Stomach (tissue), 4 donors: ENCODE measurements around the gene ZNF384.
"Not testable (repeated sequence)": the region's sequence is repeated elsewhere in the genome, so short reads cannot be mapped to it uniquely, and the experiment has no call there.

Experiments used
- CTCF ChIP-seq, 7 experiments: fragments of 450-650 bp in 4 of 7; fragments of 200-600 bp in 3 of 7; sonication (generic) in 3 of 7; IDR thresholded peaks; one replicate each; pipeline ENCODE4 v1.5.1; 2016 to 2019; ENCODE audit warnings: antibody characterized with exemption in 7 of 7, control low read depth in 2 of 7, mild to moderate bottlenecking in 1 of 7
- EP300 ChIP-seq: sonication (generic); formaldehyde crosslinking; IDR thresholded peaks from one replicate; pipeline ENCODE4 v1.6.1; 2017; ENCODE audit warnings: antibody characterized with exemption
- POLR2A ChIP-seq, 4 donors: fragments of 450-650 bp; IDR thresholded peaks; one replicate each; pipeline ENCODE4 v1.6.1; 2016; ENCODE audit warnings: antibody characterized with exemption in 4 of 4, control low read depth in 2 of 4, mild to moderate bottlenecking in 1 of 4, moderate library complexity in 1 of 4

DNA sequence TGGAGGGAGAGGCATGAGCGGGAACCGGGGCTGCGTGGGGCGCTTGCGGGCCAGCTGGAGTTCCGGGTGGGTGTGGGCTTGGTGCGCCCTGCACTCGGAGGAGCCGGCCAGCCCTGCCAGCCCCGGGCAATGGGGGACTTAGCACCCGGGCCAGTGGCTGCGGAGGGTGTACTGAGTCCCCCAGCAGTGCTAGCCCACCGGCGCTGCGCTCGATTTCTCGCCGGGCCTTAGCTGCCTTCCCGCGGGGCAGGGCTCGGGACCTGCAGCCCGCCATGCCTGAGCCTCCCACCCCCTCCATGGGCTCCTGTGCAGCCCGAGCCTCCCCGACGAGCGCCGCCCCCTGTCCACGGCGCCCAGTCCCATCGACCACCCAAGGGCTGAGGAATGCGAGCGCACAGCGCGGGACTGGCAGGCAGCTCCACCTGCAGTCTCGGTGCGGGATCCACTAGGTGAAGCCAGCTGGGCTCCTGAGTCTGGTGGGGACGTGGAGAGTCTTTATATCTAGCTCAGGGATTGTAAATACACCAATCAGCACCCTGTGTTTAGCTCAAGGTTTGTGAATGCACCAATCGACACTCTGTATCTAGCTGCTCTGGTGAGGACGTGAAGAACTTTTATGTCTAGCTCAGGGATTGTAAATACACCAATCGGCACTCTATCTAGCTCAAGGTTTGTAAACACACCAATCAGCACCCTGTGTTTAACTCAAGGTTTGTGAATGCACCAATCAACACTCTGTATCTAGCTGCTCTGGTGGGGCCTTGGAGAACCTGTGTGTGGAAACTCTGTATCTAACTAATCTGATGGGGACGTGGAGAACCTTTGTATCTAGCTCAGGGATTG, 27.1 kb upstream of the ZNF384 start:
- TF ChIP-seq EP300; CTCF (IDR thresholded peaks at IDR 0.05); POLR2A (IDR thresholded peaks at IDR 0.05): not testable (repeated sequence)
